HG03378 (cell line): Measurements from ENCODE around the gene SLC26A9.

Experiments used
- ATAC-seq: cut with Tn5 transposase; IDR thresholded peaks from one replicate; pipeline ENCODE4 v1.9.1; 2021; ENCODE audit warnings: mild to moderate bottlenecking, moderate library complexity; ENCODE audit not compliant: unreplicated experiment

The SLC26A9 gene

GRCh38 chr1:205974712-205975111, 31.5 kb upstream of the SLC26A9 start:
- ATAC-seq = no peak

- no peak for ATAC-seq
Measured at GRCh38 chr1:205973377-205974232, 30.3 kb upstream of the SLC26A9 start.

- ATAC-seq = no peak
Measured at GRCh38 chr1:205972491-205973168, 29.4 kb upstream of the SLC26A9 start.

DNA sequence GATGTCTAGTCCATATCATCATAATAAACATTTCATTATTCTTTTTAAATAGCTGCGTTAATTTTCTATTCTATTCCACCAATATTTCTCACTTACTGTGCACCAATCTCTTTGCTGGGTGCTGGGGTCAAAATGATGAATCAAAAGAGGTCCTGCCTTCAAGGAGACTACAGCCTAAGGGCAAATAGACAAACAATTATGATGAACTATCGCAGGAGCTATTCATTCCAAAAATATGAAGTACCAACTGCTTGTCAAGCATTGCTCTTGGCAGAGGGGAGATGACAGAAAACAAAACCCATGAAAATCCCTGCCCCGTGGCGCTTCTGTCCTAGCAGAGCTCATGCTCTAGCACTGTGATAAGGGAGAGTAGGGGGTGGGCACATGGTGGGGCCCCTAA, 28.8 kb upstream of the SLC26A9 start:
- ATAC-seq = no peak

- no peak for ATAC-seq
Measured at GRCh38 chr1:205971082-205971481, 27.8 kb upstream of the SLC26A9 start.

DNA sequence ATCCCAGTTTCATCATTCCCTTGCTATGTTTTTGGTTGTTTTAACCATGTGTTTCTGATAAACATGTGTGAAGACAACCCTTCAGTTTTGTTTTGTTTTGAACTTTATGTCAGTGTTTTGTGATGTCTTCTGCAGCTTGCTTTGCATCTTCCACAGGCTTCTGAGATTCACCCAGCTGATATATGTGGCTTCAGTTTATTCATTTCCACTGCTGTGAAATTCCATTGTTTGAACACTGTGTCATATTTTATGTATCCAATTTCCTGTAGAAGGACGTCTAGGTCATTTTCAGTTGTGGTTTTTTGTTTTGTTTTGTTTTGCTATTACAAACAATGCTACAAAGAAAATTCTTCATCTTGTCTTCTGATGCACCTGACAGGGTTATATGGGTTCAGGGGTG, 27.2 kb upstream of the SLC26A9 start:
- no peak for ATAC-seq

DNA sequence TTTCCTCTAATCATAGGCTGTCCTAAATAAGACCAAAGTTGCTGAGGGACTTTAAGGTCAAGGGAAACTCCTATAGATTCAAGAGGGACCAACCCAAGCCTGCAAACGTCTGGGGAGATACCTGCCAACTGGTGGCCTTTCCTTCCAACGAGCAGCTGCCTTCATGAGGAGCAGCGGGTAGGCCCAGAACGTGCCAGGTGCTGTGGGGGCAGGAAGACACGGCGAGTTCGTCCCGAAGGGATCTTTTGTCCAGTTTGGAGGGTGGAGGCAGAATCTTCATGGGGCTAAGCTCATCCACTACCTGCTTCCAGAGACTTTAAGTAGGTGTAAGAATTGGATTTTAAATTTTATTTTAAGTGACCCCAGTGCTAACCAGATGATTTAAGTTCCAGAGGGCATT, 26.0 kb upstream of the SLC26A9 start:
- ATAC-seq = no peak

- ATAC-seq = no peak
Measured at GRCh38 chr1:205967554-205968335, 24.5 kb upstream of the SLC26A9 start.

DNA sequence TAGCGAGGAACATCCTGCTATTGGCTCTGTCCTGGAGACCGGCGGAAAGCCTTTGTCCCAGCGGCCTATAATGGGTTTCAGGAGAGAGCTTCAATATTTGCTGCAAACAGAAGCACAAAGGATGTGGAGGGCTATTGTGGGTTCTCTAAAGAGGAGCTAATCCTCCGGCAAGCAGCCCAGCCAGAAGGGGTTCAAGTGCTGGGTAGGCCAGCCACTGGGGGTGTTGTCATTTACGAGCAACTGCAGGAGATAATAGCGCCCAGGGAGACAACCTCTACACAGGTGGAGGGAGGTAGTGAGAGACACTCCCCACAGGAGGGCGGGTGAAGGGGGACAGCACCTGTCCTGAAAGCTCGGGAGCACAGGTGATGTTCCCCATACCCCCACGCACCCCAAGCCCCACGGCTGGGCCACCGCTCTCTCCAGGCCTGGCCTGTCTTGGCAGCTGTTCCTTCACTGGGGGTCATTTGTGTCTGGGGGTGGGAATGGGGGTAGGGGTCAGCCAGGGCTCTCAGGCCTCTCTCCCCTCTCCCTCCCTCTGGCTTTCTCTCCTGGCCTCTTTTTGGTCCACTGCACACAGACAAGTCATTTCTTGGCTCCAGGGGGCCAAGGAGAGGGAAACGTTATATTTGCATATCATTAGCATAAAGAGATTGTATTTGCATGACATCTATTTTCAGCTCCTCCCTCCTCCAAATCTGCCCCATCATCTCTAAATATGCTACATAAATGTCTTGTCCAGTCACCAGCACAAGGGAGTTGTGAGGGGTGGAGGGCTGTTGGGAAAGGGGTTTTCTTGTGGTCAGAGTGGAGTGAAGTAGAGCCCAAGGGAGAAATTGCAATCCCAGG, 22.0 kb upstream of the SLC26A9 start:
- ATAC-seq = no peak

DNA sequence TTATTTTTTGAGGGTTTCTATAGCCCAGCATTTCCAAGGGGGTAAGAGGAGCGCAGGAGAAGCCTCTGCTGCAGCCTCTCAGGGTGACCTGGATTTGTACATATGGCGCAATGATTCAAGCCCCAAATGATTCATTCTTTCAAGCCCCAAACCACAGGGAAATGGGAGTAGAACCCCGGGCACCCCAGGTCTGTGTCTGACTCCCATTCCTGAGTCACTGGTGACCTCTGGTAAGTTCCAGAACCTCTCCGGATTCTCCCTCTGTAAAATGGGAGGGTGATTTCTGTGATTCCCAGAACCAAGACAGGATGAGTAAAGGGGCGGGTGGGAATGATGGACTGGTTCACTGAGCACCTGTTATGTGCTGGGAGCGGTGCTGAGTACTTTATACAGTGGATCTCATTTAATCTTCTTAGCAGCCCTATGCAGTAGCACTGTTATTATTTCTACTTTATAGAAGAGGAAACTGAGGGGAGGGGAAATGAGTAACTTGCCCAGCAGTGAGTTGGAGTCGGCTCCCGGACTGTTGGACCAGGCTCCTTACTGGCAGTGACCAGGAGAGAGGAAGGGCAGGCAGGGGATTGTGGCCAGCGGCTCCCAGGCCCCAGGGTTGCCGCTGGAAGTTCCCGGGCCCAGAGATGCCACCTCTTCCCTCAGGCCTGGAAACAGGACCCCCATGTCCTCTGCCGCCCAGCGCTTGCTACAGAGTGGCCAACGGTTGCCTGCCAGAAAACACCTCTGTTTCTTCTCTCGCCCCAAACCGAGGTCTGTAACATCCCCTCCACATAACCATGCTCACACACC, 20.3 kb upstream of the SLC26A9 start:
- no peak for ATAC-seq

DNA sequence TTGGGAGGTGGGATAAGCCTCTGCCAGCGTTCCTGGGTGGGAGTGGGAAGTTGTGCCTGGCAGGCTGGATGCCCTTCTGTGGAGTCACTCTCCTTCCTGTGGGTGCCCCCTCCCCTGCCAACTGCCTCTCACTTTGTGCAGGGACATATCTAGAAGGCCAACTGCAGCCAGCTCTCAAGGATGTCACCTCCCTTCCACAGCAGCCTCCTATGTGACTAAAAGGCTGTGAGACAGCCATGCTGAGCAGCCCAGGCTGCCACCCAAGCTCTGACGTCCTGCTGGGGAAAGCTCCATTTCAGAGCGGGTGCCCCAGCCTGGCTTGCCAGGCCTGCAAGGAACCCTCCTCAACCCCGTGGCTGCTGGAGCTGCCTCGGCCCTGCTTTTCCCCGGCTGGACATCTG, 19.6 kb upstream of the SLC26A9 start:
- ATAC-seq = no peak

- no peak for ATAC-seq
Measured at GRCh38 chr1:205961991-205962820, 18.9 kb upstream of the SLC26A9 start.

- no peak for ATAC-seq
Measured at GRCh38 chr1:205961405-205961804, 18.1 kb upstream of the SLC26A9 start.

DNA sequence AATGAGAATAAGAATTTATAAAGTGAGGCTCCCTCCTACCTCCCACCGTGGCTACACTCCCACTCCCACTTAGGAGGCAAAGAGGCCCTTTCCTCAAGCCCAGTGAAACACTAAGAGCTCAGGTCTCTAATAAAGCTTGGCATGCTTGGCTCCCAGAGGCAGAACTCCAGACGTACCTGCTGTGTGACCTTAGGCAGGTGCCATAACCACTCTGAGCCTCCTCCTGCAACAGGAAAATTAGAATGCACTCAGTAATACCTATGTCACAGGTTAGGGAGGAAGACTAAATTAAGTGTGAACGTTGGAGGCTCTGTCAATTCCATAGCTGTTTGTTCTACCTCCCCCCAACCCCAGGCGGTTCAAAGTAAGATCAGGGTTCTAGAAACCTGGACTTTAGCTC, 16.5 kb upstream of the SLC26A9 start:
- no peak for ATAC-seq

- no peak for ATAC-seq
Measured at GRCh38 chr1:205955499-205955898, 12.2 kb upstream of the SLC26A9 start.

DNA sequence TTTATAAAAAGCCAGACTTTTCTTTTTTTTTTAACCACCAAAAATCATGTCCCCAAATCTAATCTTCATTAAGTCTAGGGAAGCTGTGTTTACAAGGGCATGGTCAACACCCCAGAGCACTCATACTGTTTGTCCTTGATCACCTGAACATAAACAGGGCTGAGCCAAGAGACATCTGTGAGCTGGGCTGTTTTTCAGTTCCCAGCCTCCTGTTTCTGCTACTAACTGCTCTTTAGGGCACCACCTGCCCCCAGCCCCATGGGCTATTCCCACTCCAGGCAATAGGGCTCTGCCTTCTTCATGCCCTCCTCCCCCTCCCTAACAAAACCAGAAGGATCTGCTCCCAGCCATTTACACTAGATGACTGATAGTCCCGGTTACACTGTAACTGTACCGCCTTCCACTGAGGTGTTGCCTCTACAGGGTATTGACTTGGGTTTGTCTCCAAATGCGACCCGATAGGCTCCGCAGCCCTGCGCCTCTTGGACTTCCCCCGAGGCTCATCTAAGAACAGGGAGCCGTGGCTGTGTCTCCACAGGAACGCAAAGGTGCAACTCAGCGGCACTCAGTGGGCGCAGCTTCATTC, 11.7 kb upstream of the SLC26A9 start:
- no peak for ATAC-seq

DNA sequence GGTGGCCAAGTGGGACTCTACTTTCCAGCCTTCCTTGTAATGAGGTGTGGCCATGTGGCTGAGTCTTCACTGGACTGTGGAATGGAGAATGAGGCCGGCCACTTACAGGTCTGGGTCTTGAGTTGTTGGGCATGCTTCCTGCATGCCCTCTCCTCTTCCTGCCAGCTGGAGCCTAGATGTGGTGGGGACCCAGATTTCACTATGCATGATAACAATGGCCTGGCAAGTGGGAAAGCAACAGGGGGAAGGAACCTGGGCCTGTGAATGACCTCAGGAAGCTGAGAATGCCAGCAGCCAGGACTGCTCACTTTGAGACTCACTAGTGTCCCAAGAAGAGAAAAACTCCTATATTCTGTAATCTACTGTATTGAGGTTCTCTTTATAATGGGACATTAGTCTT, 8.5 kb upstream of the SLC26A9 start:
- ATAC-seq = no peak

- ATAC-seq = no peak
Measured at GRCh38 chr1:205950826-205951549, 7.7 kb upstream of the SLC26A9 start.
